ENCODE measurements around the gene ZNF212.

- TF ChIP-seq CTCF (IDR thresholded peaks at IDR 0.05) (no peak), POLR2A (IDR thresholded peaks at IDR 0.05) (no peak)
Observed at GRCh38 chr7:149302222-149302621, 62.8 kb downstream of the ZNF212 start.

Measured in breast epithelium (tissue), 3 donors.